Measurements from ENCODE around the gene PARM1.

GRCh38 chr4:75071317-75071716, 138.4 kb downstream of the PARM1 start:
- TF ChIP-seq, protein P1, sequence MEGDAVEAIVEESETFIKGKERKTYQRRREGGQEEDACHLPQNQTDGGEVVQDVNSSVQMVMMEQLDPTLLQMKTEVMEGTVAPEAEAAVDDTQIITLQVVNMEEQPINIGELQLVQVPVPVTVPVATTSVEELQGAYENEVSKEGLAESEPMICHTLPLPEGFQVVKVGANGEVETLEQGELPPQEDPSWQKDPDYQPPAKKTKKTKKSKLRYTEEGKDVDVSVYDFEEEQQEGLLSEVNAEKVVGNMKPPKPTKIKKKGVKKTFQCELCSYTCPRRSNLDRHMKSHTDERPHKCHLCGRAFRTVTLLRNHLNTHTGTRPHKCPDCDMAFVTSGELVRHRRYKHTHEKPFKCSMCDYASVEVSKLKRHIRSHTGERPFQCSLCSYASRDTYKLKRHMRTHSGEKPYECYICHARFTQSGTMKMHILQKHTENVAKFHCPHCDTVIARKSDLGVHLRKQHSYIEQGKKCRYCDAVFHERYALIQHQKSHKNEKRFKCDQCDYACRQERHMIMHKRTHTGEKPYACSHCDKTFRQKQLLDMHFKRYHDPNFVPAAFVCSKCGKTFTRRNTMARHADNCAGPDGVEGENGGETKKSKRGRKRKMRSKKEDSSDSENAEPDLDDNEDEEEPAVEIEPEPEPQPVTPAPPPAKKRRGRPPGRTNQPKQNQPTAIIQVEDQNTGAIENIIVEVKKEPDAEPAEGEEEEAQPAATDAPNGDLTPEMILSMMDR (IDR thresholded peaks at IDR 0.05; ENCODE audit: low read depth, low read length), result no peak
- TF ChIP-seq EZH2phosphoT487 (IDR thresholded peaks at IDR 0.05; ENCODE audit: low read depth), result no peak

All from OCI-LY3 (cell line).